ENCODE results near the gene FJX1. TPM values are rescaled to one million over a fixed set of nuclear protein-coding genes. Genes with fewer than 3 reads are reported as not detected.

The FJX1 gene
- total and polyA plus RNA-seq, 2 experiments from 2014 or later = 12.4 to 34.8 TPM

GRCh38 chr11:35619116-35619854, 1.0 kb downstream of the FJX1 start:
- Histone ChIP-seq H3K27me3 (no peaks in the 10 kb centered on the region), H3K9me3 (ENCODE audit: low read depth) (no peaks in the 10 kb centered on the region), H3K36me3 (replicated peaks; ENCODE audit: insufficient read depth, low read depth) (no peaks in the 10 kb centered on the region), H3K4me2 (peak overlapping the region; percentile 98), H3K4me1 (ENCODE audit: insufficient read depth) (peaks cover 19% of the 10 kb centered on the region), H4K20me1 (ENCODE audit: insufficient read depth, poor library complexity, severe bottlenecking) (no peaks in the 10 kb centered on the region), H3K4me3 (peak overlapping the region; percentile 46), H3K27ac (peak overlapping the region; percentile 91), H3K79me2 (no peaks in the 10 kb centered on the region), H3K9me2 (replicated peaks; ENCODE audit: insufficient read depth) (no peaks in the 10 kb centered on the region), H2AFZ (peak overlapping the region; percentile 38)
- WGBS (ENCODE audit: low lambda C conversion rate, missing lambda C conversion rate) = under 1% methylated on average over 74 of the region's 84 CpGs
- TF ChIP-seq CTCF (IDR thresholded peaks at IDR 0.05; ENCODE audit: poor library complexity) (peak; percentile 12), EZH2phosphoT487 (IDR thresholded peaks at IDR 0.05; ENCODE audit: low read depth, severe bottlenecking, unreplicated experiment) (no peak)
- DNase-seq (ENCODE audit: low spot score) = peak; percentile 63

GRCh38 chr11:35619855-35620640, 1.8 kb downstream of the FJX1 start:
- peak; percentile 40 for DNase-seq (ENCODE audit: low spot score)
- peak overlapping the region; percentile 46 for H3K4me3 ChIP-seq
- H3K79me2 ChIP-seq = no peaks in the 10 kb centered on the region
- H3K4me2 ChIP-seq = peak overlapping the region; percentile 98
- H3K9me3 ChIP-seq (ENCODE audit: low read depth) = no peaks in the 10 kb centered on the region
- peaks cover 19% of the 10 kb centered on the region for H3K4me1 ChIP-seq (ENCODE audit: insufficient read depth)
- WGBS (ENCODE audit: low lambda C conversion rate, missing lambda C conversion rate) = 1% methylated on average over 32 of the region's 33 CpGs
- H3K27me3 ChIP-seq = no peaks in the 10 kb centered on the region
- H4K20me1 ChIP-seq (ENCODE audit: insufficient read depth, poor library complexity, severe bottlenecking) = no peaks in the 10 kb centered on the region
- H2AFZ ChIP-seq = peak overlapping the region; percentile 15
- no peaks in the 10 kb centered on the region for H3K36me3 ChIP-seq (replicated peaks; ENCODE audit: insufficient read depth, low read depth)
- H3K9me2 ChIP-seq (replicated peaks; ENCODE audit: insufficient read depth) = no peaks in the 10 kb centered on the region
- H3K27ac ChIP-seq = peak overlapping the region; percentile 47
- TF ChIP-seq EZH2phosphoT487 (IDR thresholded peaks at IDR 0.05; ENCODE audit: low read depth, severe bottlenecking, unreplicated experiment) (no peak), EZH2 (IDR thresholded peaks at IDR 0.05; ENCODE audit: borderline replicate concordance) (no peak), CTCF (IDR thresholded peaks at IDR 0.05; ENCODE audit: poor library complexity) (no peak)

- H3K4me1 ChIP-seq (ENCODE audit: insufficient read depth) = peaks cover 19% of the 10 kb centered on the region
- no peaks in the 10 kb centered on the region for H3K36me3 ChIP-seq (replicated peaks; ENCODE audit: insufficient read depth, low read depth)
- no peaks in the 10 kb centered on the region for H3K27me3 ChIP-seq
- H3K9me3 ChIP-seq (ENCODE audit: low read depth) = no peaks in the 10 kb centered on the region
- no peaks in the 10 kb centered on the region for H4K20me1 ChIP-seq (ENCODE audit: insufficient read depth, poor library complexity, severe bottlenecking)
- H3K27ac ChIP-seq = no peak overlapping the region
- no peaks in the 10 kb centered on the region for H3K79me2 ChIP-seq
- peak overlapping the region; percentile 98 for H3K4me2 ChIP-seq
- H3K4me3 ChIP-seq = peak overlapping the region; percentile 46
- H2AFZ ChIP-seq = no peak overlapping the region
- 44% methylated on average over 2 of the region's 2 CpGs for WGBS (ENCODE audit: low lambda C conversion rate, missing lambda C conversion rate)
- no peaks in the 10 kb centered on the region for H3K9me2 ChIP-seq (replicated peaks; ENCODE audit: insufficient read depth)
- no peak for DNase-seq (ENCODE audit: low spot score)
- TF ChIP-seq EZH2phosphoT487 (IDR thresholded peaks at IDR 0.05; ENCODE audit: low read depth, severe bottlenecking, unreplicated experiment) (no peak), CTCF (IDR thresholded peaks at IDR 0.05; ENCODE audit: poor library complexity) (no peak), EZH2 (IDR thresholded peaks at IDR 0.05; ENCODE audit: borderline replicate concordance) (no peak)
Observed at GRCh38 chr11:35620795-35621194, 2.5 kb downstream of the FJX1 start.
